ENCODE measurements around the gene FUT8. TPM values are rescaled to one million over a fixed set of nuclear protein-coding genes. Genes with fewer than 3 reads are reported as not detected.

The FUT8 gene
- total RNA-seq, 1 experiment from 2014 or later: 42.3 TPM

- Histone ChIP-seq H3K27me3 (ENCODE audit: insufficient read depth, low read length) (no peaks in the 10 kb centered on the region), H3K9ac (ENCODE audit: low read length) (no peak overlapping the region), H3K4me2 (ENCODE audit: low read length) (no peak overlapping the region), H3K4me1 (ENCODE audit: control insufficient read depth in 1 of 2, insufficient read depth in 2 of 2, low read length in 2 of 2) (no peaks in the 10 kb centered on the region), H3K9me2 (ENCODE audit: insufficient read depth) (no peaks in the 10 kb centered on the region), H3K79me2 (ENCODE audit: insufficient read depth, low read length) (no peaks in the 10 kb centered on the region), H3K27ac (ENCODE audit: low read depth, low read length) (no peak overlapping the region), H3K9me3 (ENCODE audit: control insufficient read depth in 1 of 2, insufficient read depth in 1 of 2, low read depth in 1 of 2, low read length in 2 of 2) (no peaks in the 10 kb centered on the region), H3K4me3 (replicated peaks in 1 of 2; ENCODE audit: low read depth in 1 of 2, low read length in 2 of 2) (no peak overlapping the region), H2AFZ (ENCODE audit: low read depth, low read length, poor library complexity, severe bottlenecking) (no peak overlapping the region), H4K20me1 (ENCODE audit: insufficient read depth) (no peaks in the 10 kb centered on the region), H3K36me3 (ENCODE audit: control insufficient read depth in 1 of 2, insufficient read depth in 2 of 2, low read length in 2 of 2) (no peaks in the 10 kb centered on the region)
- BruUV-seq (replicated peaks): no TSS peak
- intact Hi-C loops (cut with micrococcal nuclease): no loop called here
- ChIA-PET CTCF (no interaction called here), RAD21 (ENCODE audit: low non-redundant PET in 1 of 2, low total read pairs in 2 of 2, uncharacterized antibody in 2 of 2, unreplicated experiment in 2 of 2) (no interaction called here), POLR2A (no interaction called here)
- TF ChIP-seq POLR2AphosphoS5 (IDR thresholded peaks at IDR 0.05; ENCODE audit: low read depth, low read length) (no peak), CBX3 (IDR thresholded peaks at IDR 0.05; ENCODE audit: low read depth) (no peak), JUND (IDR thresholded peaks at IDR 0.05) (no peak), MAX (IDR thresholded peaks at IDR 0.05) (no peak), ZFX (IDR thresholded peaks at IDR 0.05) (no peak), SIN3A (IDR thresholded peaks at IDR 0.05; ENCODE audit: low read depth) (no peak), EZH2phosphoT487 (IDR thresholded peaks at IDR 0.05; ENCODE audit: borderline replicate concordance) (no peak), REST (IDR thresholded peaks at IDR 0.05; ENCODE audit: low read depth) (no peak), ATF3 (IDR thresholded peaks at IDR 0.05) (no peak), RAD21 (IDR thresholded peaks at IDR 0.05; ENCODE audit: low read depth) (no peak), ZNF274 (IDR thresholded peaks at IDR 0.05; ENCODE audit: low read depth, low read length) (no peak), POLR2A (IDR thresholded peaks at IDR 0.05; ENCODE audit: borderline replicate concordance, extremely low read depth, insufficient read depth, insufficient read length) (no peak), ZBTB33 (IDR thresholded peaks at IDR 0.05; ENCODE audit: extremely low read depth, insufficient replicate concordance, low read length) (no peak), CTCF (IDR thresholded peaks at IDR 0.05 in 2 of 3, conservative IDR thresholded peaks at IDR 0.05 in 1 of 3; ENCODE audit: borderline replicate concordance in 1 of 3, insufficient read depth in 1 of 3, low read depth in 2 of 3, low read length in 2 of 3) (no peak), FOSL1 (IDR thresholded peaks at IDR 0.05; ENCODE audit: low read depth) (no peak), TCF7L2 (IDR thresholded peaks at IDR 0.05; ENCODE audit: borderline replicate concordance, extremely low read depth, insufficient read depth, insufficient read length) (no peak)
- DNase-seq (ENCODE audit: low read depth, low spot score) (no peak), ATAC-seq (no peak)
Measured at GRCh38 chr14:65387628-65388027, 24.9 kb upstream of the FUT8 start.

All from HCT116 (cell line).